GM19397 (cell line): ENCODE data around the gene CORO7.
"Not testable (repeated sequence)": the region's sequence is repeated elsewhere in the genome, so short reads cannot be mapped to it uniquely, and the experiment has no call there.

Experiments
- ATAC-seq: cut with Tn5 transposase; IDR thresholded peaks from one replicate; pipeline ENCODE4 v1.9.1; 2021; ENCODE audit warnings: mild to moderate bottlenecking, moderate library complexity; ENCODE audit not compliant: unreplicated experiment

The CORO7 gene

DNA sequence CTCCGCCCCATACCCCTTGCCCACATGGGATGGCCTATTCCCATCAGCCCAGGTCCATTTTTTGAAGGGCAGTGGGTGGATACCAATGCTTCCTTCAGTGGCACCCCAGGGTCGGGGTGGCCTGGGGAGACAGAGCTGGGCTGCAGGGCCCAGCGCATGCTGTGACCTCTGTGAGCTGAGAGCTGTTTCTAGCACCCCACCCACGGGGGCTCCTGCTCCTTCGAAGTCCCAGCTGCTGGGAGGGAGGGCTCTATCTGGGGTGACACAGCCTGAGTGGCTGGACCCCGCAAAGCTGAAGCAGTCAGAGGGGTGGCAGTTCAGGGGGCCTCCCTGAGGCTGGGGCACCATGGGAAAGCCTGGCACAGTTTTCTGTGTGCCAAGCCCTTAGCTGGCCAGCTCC, 76.0 kb downstream of the CORO7 start:
- no peak for ATAC-seq

DNA sequence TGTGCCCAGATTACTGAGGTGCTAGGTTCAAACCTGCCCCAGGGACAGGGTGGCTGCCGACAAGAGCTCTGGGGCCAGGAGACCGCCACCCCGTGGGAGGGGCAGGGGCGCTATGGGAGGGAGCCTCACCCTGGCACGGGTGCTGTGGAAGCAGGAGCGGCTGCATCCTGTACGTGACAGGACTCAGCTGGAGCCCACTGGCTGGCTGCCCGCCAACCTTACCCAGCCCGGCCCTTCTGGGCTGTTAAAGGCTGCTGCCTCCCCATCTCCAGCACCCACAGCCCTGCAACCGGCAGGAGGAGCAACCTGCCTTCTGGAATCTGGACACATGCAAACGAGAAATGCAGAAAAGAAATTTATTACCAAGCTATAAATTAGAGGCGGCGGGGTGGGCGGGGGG, 76.5 kb downstream of the CORO7 start:
- no peak for ATAC-seq

DNA sequence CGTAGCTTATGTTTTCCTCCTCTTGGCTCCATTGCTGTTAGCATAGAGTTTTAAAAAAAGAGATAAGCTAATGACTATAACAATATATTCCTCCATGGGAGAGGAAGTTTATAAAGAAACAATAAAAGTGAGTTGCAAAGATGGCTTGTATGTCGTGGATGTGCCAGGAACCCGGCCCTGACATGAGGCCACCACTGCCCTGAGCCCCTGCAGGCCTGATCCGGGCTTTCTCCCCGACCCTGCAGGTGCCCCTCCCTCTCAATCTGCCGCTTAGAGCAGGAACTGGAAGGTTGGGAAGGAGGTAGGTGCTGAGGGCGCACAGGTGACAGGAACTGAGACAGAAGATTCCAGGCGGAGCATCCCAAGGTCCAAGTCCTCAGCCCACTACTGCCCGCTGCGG, 76.9 kb downstream of the CORO7 start:
- no peak for ATAC-seq

DNA sequence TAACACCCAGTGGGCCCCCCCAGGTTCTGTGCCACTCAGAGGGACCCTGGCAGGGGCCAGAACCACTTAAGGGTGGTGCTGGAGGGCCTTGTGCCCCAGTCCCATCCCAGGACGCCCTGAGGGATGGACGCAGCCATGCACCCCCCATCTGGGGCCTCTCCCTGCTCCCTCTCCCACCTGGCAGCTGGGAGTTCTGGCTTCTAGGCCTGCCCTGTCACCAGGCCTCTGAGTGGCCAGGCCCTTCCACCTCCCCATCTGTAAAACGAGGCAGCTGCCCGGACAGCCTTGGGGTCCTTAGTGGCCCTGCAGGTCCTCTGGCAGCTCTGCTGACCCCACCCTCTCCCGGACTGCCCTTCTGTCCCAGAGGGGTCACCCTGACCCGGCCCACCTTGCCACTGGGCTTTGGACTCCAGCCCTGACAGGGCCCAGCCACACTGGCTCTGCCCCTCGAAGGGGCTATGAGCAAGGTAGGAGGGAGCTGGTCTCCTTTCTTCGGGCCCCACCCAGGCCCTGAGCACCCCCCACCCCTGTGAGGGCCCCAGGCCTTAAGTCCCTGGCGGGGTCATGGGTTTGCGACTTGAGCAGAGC, 77.6 kb downstream of the CORO7 start:
- no peak for ATAC-seq

DNA sequence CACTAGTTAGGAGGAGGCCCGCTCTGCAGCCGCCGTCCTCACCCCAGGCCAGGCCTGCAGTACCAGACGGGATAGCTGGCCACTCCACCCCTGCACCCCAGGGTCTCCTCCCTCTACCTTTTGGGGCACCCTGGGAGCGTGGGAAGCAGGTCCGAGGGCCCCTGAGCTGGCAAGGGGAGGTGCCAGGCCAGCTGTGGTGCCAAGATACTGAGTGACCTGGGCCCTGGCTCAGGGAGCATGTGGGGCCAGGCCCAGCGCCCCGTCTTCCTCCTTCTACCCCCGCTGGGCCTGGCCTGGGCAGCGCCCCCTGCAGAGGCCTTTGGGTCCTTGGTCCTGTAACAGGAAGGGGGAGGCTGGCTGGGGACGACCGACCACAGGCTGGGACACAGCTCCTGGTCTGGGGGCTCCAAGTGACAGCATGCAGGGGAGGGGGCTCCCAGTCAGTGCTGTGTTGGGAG, 78.2 kb downstream of the CORO7 start:
- ATAC-seq, result no peak

DNA sequence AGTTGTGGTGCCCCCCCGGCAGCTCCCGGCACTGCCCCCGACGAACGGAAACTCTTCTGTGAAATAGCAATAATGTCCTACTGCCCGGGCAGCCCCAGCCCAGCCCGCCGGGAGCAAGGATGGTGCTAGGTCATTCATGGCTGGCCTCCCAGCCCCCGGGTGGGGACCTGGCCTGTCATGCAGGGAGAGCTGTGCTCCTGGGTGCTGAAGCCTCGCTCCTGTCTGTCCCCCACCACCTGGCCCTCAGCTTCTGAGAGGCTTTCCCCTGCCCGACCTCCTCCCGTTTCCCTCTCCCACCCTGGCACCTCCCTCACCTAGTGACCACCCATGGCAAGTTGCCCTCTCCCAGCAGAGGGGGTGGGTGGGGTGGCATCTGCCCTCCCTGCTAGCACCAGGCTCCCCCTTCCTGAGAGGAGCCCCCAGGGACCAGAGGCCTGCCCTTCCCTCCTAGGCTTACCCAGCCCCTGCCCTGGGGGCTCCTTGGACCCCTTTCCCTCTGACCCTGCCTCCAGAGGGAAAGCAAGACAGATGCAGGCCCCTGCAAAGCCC, 78.8 kb downstream of the CORO7 start:
- no peak for ATAC-seq

DNA sequence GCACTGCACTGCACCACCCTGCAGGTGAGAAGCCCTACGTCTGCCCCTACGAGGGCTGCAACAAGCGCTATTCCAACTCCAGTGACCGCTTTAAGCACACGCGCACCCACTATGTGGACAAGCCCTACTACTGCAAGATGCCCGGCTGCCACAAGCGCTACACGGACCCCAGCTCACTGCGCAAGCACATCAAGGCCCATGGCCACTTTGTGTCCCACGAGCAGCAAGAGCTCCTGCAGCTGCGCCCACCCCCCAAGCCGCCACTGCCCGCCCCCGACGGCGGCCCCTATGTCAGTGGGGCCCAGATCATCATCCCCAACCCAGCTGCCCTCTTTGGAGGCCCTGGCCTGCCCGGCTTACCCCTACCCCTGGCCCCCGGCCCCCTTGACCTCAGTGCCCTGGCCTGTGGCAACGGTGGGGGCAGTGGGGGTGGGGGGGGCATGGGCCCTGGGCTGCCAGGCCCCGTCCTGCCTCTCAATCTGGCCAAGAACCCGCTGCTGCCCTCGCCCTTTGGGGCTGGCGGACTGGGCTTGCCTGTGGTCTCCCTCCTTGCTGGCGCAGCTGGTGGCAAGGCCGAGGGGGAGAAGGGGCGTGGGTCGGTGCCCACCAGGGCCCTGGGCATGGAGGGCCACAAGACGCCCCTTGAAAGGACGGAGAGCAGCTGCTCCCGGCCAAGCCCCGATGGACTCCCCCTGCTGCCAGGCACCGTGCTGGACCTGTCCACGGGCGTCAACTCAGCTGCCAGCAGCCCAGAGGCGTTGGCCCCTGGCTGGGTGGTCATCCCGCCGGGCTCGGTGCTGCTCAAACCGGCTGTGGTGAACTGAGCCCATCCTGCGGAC, 79.5 kb downstream of the CORO7 start:
- ATAC-seq, result no peak

DNA sequence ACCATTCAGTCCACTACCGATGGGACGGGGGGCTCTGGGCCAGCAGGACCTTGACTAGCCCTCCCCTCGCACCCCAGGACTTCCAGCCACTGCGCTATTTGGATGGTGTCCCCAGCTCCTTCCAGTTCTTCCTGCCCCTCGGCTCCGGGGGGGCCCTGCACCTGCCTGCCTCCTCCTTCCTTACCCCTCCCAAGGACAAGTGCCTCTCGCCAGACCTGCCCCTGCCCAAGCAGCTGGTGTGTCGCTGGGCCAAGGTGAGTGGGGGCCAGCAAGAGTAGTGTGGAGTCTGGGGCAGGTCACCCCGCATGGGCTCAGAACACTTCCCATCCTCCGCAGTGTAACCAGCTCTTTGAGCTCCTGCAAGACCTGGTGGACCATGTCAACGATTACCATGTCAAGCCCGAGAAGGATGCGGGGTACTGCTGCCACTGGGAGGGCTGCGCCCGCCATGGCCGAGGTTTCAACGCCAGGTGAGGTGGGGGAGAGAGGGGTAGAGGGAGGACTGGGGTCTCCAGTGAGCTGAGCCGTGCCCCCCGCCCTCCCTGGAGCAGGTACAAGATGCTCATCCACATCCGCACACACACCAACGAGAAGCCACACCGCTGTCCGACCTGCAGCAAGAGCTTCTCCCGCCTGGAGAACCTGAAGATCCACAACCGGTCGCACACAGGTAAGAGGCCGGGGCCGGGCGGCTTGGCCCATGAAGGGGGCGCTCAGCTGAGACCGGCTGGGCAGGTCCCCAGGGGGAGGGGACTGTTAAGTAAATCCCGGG, 81.5 kb downstream of the CORO7 start:
- ATAC-seq, result no peak

DNA sequence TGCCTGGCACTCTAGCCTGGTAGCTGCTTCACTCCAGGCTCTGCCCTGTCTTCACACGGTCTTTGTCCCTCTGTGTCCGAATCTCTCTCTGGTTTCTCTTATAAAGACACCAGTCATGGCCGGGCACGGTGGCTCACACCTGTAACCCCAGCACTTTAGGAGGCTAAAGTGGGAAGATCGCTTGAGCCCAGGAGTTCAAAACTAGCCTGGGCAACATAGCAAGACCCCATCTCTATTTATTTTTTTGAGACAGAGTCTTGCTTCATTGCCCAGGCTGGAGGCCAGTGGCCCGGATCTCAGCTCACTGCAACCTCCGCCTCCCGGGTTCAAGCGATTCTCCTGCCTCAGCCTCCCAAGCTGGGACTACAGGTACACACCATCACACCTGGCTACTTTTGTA, 82.7 kb downstream of the CORO7 start:
- not testable (repeated sequence) for ATAC-seq

DNA sequence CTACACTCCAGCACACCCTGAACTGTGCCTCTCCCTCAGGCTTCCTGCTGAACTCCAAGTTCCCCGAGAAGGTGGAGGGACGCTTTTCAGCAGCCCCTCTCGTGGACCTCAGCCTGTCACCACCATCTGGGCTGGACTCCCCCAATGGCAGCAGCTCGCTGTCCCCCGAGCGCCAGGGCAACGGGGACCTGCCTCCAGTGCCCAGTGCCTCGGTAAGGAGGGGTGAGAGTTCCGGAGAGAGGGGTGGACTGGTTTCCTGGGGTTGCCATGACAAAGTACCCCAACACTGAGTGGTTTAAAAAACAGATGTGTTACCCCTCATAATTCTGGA, 83.1 kb downstream of the CORO7 start:
- no peak for ATAC-seq

DNA sequence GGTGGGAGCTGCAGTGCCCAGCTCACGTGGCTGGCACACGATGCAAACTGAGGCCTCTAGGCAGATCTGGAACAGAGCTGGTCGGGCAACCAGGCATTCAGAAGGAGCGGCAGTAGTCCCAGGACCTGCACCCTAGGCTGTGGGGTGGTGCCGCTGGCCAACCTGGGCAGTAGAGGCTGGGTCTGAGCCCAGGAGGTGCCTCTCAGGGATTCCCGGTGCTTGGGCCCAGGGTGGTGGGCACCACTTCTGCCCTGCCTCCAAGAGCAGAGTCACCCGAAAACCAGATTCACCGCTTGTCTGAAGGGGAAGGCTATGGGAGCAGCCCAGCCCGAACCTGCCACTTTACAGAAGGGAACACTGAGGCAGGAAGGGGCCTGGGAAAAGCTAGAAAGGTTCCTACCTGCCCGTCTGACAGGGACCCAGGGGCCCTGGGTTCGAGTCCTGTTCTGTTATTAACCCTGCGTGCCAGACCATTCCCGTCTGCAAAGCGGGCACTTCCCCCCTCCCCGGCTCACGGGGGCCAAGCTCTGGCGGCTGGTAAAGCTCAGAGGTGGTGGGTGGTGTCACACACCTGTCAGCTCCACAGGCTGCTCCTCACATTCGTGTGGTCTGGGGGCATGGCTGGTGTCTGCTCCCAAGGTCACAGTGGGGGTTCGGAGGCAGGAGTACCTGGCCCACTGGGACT, 83.6 kb downstream of the CORO7 start:
- no peak for ATAC-seq

DNA sequence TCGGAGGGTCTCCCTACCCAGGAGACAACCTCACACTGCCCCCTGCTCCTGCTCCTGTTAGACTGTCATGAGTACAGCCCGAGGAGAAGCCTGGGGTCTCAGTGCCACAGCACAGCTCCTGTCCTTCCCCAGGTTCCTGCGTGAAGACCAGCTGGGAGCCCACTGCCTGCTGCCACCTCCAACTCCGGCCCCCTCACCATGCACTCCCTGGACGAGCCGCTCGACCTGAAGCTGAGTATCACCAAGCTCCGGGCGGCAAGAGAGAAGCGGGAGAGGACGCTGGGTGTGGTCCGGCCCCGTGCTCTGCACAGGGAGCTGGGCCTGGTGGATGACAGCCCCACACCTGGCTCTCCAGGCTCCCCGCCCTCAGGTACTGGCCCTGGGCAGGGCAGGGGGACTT, 84.3 kb downstream of the CORO7 start:
- no peak for ATAC-seq

DNA sequence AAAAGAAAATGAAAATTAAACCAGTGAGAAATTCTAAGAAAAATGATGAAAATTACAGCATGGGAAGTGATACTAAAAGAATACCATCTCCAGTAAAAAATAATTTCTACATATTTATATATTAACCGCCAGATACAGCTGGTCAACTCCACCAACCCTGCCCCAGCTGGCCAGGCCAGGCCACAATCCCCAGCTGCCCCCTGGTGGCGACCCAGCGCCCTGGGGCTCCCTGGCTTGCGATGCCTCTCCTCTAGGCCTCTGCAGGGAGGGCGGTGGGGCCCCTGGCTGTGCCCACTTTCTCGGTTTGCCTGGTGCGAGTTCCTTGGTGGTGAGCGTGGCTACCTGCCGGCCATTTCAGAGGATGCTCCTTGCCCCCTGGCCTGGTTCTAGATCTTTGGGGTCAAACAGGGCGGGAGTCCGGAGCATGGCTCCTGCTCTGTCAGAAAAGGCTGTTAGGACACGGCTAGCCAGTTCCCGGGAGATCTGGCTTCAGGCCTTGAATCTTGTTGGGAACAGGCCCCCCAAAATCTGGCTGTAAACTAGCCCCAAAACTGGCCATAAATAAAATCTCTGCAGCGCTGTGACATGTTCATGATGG, 86.0 kb downstream of the CORO7 start:
- ATAC-seq, result no peak

DNA sequence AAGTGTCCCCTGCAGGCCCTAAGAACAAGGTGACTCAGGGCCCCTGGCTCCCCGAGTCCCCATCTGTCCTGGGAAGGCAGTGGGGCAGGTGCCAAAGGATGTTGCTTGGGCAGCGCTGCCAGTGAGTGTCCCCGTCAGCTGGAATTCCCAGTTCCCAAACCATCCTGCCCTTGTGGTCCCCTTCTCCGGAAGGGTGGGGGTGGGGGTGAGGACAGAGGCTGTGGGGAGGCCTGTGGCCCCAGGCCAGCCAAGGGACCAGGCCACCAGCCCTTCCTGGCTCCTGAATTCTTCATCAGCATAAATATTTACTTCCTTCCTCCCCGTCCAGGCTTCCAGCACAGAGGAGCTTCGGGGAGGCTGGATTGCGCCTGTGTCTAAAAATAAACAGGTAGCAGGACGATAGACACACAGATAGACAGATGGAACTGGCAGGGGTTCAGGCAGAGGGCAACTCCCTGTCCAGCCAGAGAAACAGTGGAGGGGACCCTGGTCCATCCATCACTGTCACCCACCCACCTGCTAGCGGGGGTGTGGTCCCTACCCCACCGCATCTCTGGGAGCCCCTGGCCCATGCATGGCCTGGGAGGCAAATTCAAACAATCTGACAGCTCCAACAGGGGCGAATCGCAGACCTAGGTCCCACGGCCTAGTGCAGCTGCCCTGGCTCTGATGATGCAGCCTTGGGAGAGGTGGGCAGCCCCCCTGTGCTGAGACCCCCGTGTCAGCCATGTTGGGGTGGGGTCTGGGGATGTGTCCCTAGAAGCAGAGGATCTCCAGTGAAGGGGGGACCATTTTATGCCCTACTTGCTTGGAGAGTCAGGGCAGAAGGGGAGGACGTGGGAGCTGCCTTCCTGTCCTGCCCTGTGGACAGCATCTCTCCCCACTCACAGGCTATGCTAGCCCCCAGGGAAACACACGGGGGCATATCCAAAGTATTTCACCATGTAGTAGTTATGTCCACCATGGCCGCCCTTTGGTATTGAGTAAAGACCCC, 87.3 kb downstream of the CORO7 start:
- ATAC-seq, result no peak

DNA sequence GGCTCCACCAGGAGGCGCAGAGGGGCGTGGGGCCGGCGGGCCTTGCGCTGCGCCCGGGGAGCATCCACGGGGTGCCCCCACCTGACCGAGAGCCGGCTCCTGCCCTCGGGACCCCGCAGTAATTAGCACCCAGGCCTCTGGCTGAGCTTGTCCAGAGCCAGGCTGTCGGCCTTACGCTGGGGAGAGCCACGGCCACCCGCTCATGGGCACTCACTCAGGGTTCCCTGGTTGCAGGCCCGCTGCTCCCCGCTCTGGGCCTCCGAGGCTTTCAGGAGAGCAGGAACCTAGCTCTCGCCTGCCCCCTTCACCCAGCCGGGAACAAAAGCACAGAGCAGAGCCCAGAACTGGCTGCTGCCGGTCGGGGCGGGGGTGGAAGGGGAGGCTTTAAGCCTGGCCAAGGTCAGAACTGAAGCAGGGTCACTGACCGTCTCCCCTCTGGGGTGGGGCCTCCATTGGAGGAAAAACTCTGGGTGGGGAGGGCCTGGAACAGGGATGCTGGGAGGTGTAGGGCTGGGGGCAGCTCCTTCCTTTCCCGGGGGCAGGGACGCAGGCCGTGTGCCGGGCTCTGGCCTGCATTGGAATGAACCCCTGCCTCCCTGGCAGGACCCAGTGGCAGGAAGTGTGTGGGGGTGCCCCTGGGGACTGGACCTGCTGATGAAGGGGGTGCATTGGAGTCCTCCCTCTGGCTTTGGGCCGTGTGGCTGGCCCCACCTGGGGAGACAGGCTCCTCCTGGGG, 88.2 kb downstream of the CORO7 start:
- no peak for ATAC-seq

DNA sequence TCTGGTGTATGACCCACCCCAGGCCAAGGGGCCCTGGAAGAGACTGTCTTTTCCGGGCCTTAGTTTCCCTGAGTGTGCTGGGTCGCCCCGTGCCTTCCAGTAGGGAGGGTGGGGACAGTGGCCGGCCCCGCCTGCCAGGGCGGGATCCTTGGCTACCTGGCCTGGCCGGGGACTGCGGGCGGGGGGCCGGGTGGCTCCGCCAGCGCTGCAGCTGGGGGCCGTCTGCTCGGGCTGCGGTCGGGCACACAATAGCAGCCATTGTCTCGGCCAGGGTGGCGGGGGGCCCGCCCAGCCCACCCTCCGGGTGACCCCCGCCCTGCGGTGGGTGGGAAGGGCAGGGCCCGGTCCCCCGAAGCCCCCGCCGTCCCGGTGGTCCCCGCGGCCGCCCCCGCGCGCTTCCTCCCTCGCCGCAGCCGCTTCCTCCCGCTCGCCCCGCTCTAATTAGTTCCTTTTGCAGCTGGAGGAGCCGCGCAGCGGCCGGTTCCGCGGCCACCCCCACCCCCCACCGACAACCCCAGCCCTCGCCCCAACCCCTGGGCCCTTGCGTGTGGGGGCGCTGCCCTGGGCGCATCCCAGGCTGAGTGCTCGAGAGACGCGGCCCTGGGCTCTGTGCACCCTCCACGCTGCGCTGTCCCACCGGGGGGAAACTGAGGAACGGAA, 88.9 kb downstream of the CORO7 start:
- no peak for ATAC-seq

DNA sequence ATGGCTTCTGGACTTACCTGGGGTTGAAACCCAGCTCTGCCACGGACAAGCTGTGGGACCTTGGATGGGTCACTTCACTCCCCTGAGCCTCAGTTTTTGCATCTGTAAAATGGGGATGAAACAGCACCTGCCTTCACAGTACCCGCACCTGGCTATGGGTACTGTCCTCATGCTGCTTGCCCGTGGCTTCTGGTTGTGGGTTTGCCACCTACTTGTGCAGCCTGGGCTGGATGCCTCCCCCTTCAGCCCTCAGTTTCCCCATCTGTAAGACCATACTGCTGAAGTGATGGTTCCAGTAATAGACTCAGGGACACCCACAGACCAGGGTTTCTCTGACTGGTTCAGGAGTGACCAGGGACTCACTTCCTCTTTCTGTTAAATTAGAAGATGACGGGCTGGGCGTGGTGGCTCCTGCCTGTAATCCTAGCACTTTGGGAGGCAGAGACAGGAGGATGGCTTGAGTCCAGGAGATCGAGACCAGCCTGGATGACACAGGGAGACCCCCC, 91.1 kb downstream of the CORO7 start:
- no peak for ATAC-seq
